Skeletal muscle cell (primary cell): ENCODE results near the gene AP1AR.

Source experiments
- DNase-seq: peaks from one replicate; pipeline ENCODE4 v3.0.0-alpha.2; 2010; ENCODE audit warnings: low read depth
- H3K4me3 ChIP-seq: 2 replicates; pipeline ENCODE4 v1.5.1; 2011; ENCODE audit warnings: low read depth, mild to moderate bottlenecking, control low read depth, low read length, moderate library complexity

The AP1AR gene

GRCh38 chr4:112219826-112220366 is 11.7 kb upstream of the AP1AR start:
- DNase-seq, result no peak
- no peak overlapping the region for H3K4me3 ChIP-seq

DNA sequence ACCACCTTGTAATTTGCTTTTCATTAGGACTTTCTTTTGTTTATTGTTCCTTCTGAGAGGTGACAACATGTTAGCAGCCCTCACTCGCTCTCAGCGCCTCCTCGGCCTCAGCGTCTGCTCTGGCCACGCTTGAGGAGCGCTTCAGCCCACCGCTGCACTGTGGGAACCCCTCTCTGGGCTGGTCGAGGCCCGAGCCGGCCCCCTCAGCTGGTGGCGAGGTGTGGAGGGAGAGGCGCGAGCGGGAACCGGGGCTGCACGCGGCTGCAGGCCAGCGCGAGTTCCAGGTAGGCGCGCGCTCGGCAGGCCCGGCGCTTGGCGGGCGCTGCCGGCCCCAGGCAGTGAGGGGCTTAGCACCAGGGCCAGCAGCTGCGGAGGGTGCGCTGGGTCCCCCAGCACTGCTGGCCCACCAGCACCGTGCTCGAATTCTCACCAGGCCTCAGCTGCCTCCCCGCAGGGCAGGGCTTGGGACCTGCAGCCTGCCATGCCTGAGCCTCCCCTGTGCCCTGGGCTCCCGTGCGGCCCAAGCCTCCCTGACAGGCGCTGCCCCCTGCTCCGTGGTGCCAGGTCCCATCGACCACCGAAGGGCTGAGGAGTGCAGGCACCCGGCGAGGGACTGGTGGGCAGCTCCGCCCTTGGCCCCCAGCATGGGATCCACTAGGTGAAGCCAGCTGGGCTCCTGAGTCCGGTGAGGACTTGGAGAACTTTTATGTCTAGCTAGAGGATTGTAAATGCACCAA is 9.2 kb upstream of the AP1AR start:
- no peak for DNase-seq
- no peak overlapping the region for H3K4me3 ChIP-seq

DNA sequence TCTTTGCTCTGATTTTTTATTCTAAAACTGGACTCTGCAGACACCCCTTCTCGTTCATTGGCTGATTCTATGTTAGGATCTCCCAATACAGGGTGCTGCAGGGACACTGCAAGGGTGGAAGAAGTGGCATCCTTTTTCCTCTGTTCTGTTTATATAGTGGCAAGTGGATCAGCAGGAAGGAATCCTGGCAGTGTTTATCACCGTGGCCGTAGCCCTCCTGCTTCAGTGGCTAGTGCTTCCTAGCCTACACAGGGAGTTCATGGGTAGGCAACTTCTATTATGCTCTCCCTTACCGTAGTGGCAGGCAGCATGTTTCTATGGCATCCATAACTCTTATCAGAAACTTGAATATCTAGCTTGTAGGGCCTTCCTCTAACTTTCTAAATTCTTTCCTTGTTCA is 6.4 kb upstream of the AP1AR start:
- no peak for DNase-seq
- no peak overlapping the region for H3K4me3 ChIP-seq

- H3K4me3 ChIP-seq, result peak overlapping the region; percentile 97
- peak; percentile 90 for DNase-seq
These were observed 458 bp upstream of the AP1AR start for GRCh38 chr4:112230879-112231778.

- peak; percentile 61 for DNase-seq
- no peak overlapping the region for H3K4me3 ChIP-seq
These were observed 3.5 kb downstream of the AP1AR start for GRCh38 chr4:112234952-112235609.

- no peak overlapping the region for H3K4me3 ChIP-seq
- no peak for DNase-seq
These were observed 4.5 kb downstream of the AP1AR start for GRCh38 chr4:112236040-112236439.

- no peak for DNase-seq
- no peak overlapping the region for H3K4me3 ChIP-seq
These were observed 7.2 kb downstream of the AP1AR start for GRCh38 chr4:112238833-112239232.

DNA sequence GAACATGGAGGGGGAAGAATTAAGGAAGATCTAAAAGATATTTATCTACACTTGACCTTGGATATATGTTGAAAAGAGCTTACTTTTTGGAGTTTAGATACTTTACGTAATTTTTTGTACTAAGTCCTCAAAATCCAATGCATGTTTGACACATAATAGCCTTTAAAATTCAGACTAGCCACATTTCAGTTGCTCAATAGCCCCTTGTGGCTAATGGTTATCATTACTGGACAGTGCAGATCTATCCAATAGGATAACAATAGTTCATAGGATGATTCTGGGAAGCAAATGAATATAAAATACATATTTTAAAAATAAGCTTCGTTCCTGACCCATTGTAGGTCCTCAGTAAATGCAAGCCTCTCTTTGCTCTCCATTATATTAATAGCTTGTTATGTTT is 13.8 kb downstream of the AP1AR start:
- DNase-seq, result no peak
- no peak overlapping the region for H3K4me3 ChIP-seq

DNA sequence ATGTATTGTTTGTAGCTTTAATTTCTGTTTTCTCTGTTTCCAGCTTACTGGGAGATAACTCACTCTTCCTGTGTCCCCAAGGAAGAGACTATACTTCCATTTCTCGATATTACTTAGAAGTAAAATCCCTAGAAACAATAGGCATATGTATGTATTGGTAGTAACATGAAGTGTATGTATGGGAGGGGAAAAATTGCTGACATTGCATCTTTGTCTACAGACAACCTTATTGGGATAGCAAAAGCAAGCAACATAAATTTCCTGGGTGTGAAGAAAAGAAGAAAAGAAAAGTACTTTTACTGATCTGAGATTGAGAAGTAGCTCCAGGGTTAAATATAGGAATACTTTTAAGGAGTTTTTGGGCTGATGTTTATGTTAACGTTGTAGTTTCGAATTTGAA is 15.4 kb downstream of the AP1AR start:
- no peak overlapping the region for H3K4me3 ChIP-seq
- no peak for DNase-seq

- no peak overlapping the region for H3K4me3 ChIP-seq
- no peak for DNase-seq
These were observed 19.5 kb downstream of the AP1AR start for GRCh38 chr4:112251019-112251643.

- no peak for DNase-seq
- no peak overlapping the region for H3K4me3 ChIP-seq
These were observed 20.6 kb downstream of the AP1AR start for GRCh38 chr4:112252234-112252633.

DNA sequence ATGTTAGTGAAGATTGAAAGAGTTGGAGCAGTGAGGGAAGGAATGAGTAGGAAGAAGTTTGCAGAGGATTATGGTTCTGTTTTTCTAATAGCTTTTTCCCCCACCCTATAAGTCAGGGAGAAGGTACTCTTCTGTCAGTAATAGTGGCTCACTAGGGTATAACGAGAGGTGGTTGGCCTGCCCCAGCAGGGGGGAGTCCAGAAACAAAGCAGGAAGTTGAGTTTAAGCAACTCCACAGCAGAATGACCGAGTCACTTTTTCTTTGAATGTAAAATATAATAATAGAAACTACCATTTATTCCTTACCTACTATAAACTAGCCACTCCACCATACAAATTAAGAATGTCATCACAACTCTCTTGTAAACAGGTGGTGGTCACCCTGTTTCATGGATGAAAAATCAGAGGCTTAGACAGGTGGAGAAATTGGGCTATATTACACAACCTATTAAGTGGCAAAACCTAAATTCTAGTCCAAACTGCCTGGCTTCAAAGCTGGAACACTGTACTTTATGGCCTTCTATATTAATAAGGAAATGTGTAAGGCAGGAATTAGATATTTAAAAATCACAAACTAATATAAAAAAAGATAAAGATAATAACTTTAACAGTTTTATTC is 21.9 kb downstream of the AP1AR start:
- no peak for DNase-seq
- no peak overlapping the region for H3K4me3 ChIP-seq

DNA sequence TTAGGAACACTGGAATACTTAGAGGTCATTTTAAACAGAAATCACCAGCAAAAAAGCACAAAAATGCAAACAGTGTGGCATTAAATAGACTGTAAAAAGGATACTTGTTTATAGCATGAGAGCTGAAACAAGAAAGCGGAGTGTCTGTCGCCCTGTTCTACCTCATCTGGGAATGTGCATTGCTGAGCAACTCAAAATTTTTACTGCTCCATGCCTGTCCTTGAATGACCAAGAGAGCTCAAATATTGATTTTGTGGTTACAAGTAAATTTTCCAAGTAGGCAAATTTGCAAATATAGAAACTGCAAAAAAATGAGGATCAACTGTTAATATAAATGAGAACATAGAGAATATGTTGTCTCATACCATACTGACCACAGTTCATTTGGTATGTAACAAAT is 25.5 kb downstream of the AP1AR start:
- no peak for DNase-seq
- no peak overlapping the region for H3K4me3 ChIP-seq

GRCh38 chr4:112266823-112267222 is 35.2 kb downstream of the AP1AR start:
- no peak overlapping the region for H3K4me3 ChIP-seq
- no peak for DNase-seq

- no peak overlapping the region for H3K4me3 ChIP-seq
- no peak for DNase-seq
These were observed 38.5 kb downstream of the AP1AR start for GRCh38 chr4:112270051-112270450.

DNA sequence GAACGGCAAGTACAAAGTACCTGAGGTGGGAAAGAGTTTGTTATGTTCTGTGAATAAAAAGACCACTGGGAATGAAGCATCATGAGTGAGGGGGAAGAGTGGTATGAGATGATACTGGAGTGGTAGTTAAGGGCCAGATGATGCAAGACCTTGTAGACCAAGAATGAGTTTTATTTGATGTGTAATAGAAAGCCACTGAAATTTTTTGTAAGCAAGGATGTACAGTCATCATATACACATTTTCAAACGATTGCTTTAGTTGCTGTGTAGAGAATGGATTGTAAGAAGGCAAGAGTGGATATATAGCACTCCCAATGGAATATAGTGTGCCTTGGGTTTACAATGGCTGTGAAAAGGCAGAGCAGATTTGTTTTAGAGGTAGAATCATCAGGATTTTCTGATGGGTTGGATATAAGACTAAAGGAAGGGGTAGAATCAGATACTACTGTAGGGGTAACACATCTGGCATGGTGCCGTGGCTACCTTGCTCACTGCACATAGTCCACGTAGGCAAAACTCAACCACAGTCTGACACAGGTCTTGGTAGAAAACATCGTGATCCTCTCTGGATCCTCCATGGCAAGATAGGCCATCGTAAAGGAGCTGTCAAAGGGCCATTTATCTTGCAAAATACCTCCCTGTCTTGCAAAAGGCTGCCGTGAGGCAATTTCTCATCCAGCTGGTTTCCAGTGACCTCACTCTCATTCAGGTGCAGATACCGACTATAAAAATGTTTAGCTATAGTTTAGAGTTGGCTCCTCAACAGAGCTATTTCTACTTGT is 39.2 kb downstream of the AP1AR start:
- peak; percentile 77 for DNase-seq
- H3K4me3 ChIP-seq, result no peak overlapping the region

DNA sequence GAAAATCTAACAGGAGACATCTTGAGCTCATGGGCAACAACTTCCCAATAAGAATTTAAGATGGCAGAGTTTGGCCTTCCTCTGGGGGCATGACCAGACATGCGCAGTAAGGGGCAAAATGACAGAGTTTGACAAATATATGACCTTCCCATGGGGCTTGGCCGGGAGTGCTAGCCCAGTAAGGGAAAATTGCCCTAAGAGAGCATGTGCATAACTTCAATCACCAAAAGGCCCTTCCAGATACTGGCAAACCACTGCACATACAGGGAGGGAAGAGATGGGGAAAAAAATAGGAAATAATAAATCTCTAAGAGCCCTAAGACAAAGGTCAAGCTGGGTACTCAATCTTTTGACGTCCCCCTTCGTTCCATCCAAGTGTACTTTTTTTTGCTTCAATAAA is 40.7 kb downstream of the AP1AR start:
- no peak overlapping the region for H3K4me3 ChIP-seq
- no peak for DNase-seq

GRCh38 chr4:112274959-112275358 is 43.4 kb downstream of the AP1AR start:
- no peak for DNase-seq
- no peak overlapping the region for H3K4me3 ChIP-seq
